Prostate gland (tissue), 2 donors: ENCODE results near the gene GDF15.

Experiments
- POLR2A ChIP-seq: fragments of 450-650 bp; IDR thresholded peaks from one replicate; pipeline ENCODE4 v1.6.1; 2016; ENCODE audit warnings: antibody characterized with exemption, mild to moderate bottlenecking
- POLR2AphosphoS5 ChIP-seq: sonication (generic); formaldehyde crosslinking; IDR thresholded peaks from one replicate; pipeline ENCODE4 v1.6.1; 2017; ENCODE audit warnings: antibody characterized with exemption
- TF ChIP-seq, protein P1 (sequence below), 4 experiments: fragments of 200-600 bp in 2 of 4; fragments of 450-650 bp in 2 of 4; sonication (generic) in 2 of 4; IDR thresholded peaks; 1 replicate in 3 of 4; 2 replicates in 1 of 4; pipeline ENCODE4 v1.5.1; 2016 to 2019; ENCODE audit warnings: antibody characterized with exemption in 4 of 4, mild to moderate bottlenecking in 2 of 4, moderate library complexity in 2 of 4

- TF ChIP-seq, protein P1, sequence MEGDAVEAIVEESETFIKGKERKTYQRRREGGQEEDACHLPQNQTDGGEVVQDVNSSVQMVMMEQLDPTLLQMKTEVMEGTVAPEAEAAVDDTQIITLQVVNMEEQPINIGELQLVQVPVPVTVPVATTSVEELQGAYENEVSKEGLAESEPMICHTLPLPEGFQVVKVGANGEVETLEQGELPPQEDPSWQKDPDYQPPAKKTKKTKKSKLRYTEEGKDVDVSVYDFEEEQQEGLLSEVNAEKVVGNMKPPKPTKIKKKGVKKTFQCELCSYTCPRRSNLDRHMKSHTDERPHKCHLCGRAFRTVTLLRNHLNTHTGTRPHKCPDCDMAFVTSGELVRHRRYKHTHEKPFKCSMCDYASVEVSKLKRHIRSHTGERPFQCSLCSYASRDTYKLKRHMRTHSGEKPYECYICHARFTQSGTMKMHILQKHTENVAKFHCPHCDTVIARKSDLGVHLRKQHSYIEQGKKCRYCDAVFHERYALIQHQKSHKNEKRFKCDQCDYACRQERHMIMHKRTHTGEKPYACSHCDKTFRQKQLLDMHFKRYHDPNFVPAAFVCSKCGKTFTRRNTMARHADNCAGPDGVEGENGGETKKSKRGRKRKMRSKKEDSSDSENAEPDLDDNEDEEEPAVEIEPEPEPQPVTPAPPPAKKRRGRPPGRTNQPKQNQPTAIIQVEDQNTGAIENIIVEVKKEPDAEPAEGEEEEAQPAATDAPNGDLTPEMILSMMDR (IDR thresholded peaks at IDR 0.05), result no peak
- TF ChIP-seq POLR2A (no peak), POLR2AphosphoS5 (no peak)
Observed at GRCh38 chr19:18338541-18338940, 47.4 kb upstream of the GDF15 start.
